HCT116 (cell line): ENCODE results near the gene ATL2.

Source experiments
- CEBPB ChIP-seq: IDR thresholded peaks from 2 replicates; pipeline ENCODE4 v1.6.1; 2012; ENCODE audit warnings: low read depth
- EGR1 ChIP-seq: IDR thresholded peaks from 2 replicates; pipeline ENCODE4 v1.6.1; 2012; ENCODE audit warnings: low read depth
- EZH2 ChIP-seq: fragments of 200-600 bp; sonication (generic); IDR thresholded peaks from 2 replicates; pipeline ENCODE4 v1.6.1; 2017; ENCODE audit warnings: antibody characterized with exemption, mixed run types
- FOSL1 ChIP-seq: IDR thresholded peaks from 2 replicates; pipeline ENCODE4 v1.6.1; 2012; ENCODE audit warnings: low read depth
- JUND ChIP-seq: IDR thresholded peaks from 2 replicates; pipeline ENCODE4 v1.6.1; 2012
- POLR2A ChIP-seq: IDR thresholded peaks from 2 replicates; pipeline ENCODE4 v1.7.0; 2011; ENCODE audit warnings: borderline replicate concordance; ENCODE audit not compliant: insufficient read depth, insufficient read length; ENCODE audit errors: extremely low read depth
- POLR2AphosphoS5 ChIP-seq: IDR thresholded peaks from 2 replicates; pipeline ENCODE4 v1.6.1; 2011; ENCODE audit warnings: mild to moderate bottlenecking, low read depth, low read length, moderate library complexity
- RAD21 ChIP-seq: IDR thresholded peaks from 2 replicates; pipeline ENCODE4 v1.6.1; 2012; ENCODE audit warnings: low read depth, mild to moderate bottlenecking
- SP1 ChIP-seq: IDR thresholded peaks from 2 replicates; pipeline ENCODE4 v1.6.1; 2012; ENCODE audit warnings: low read depth
- SRF ChIP-seq: IDR thresholded peaks from 2 replicates; pipeline ENCODE4 v1.6.1; 2012; ENCODE audit warnings: low read depth
- ZNF274 ChIP-seq: fragments of 200-500 bp; sonication (Bioruptor generic); IDR thresholded peaks from 2 replicates; pipeline ENCODE4 v1.6.1; 2014; ENCODE audit warnings: mild to moderate bottlenecking, low read depth, low read length, inconsistent platforms
- TF ChIP-seq, protein P1 (sequence below), 3 experiments: fragments of 200-600 bp in 1 of 3; sonication (generic) in 1 of 3; IDR thresholded peaks in 2 of 3; conservative IDR thresholded peaks in 1 of 3; 2 replicates each; pipeline ENCODE4 v1.5.1; 2012 to 2017; ENCODE audit warnings: low read depth in 2 of 3, low read length in 2 of 3, antibody characterized with exemption in 1 of 3, borderline replicate concordance in 1 of 3, control low read depth in 1 of 3, mild to moderate bottlenecking in 1 of 3, mixed read lengths in 1 of 3, mixed run types in 1 of 3, moderate library complexity in 1 of 3; ENCODE audit not compliant: insufficient read depth in 1 of 3
- TF ChIP-seq, protein P2 (sequence below): IDR thresholded peaks from 2 replicates; pipeline ENCODE4 v1.6.1; 2012; ENCODE audit warnings: low read depth

DNA sequence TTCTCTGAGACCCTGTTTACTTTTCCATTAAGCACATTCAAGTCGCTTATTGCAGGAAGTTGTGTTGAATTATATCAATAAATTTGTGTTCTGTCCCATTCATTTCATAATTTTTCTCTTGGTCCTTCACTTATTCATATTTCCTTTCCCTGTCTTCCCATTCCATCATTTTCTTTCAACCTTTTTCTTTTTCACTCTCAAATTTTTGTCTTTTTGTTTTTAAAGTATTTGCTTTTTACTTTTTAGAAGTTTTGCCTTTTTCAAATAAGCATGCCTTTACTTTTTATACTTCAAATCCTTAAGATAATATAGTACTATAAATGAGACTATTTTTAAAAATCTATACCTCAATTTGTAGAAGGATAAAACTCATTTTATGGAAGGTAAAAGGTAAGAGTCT, 120.5 kb downstream of the ATL2 start:
- TF ChIP-seq, protein P1, sequence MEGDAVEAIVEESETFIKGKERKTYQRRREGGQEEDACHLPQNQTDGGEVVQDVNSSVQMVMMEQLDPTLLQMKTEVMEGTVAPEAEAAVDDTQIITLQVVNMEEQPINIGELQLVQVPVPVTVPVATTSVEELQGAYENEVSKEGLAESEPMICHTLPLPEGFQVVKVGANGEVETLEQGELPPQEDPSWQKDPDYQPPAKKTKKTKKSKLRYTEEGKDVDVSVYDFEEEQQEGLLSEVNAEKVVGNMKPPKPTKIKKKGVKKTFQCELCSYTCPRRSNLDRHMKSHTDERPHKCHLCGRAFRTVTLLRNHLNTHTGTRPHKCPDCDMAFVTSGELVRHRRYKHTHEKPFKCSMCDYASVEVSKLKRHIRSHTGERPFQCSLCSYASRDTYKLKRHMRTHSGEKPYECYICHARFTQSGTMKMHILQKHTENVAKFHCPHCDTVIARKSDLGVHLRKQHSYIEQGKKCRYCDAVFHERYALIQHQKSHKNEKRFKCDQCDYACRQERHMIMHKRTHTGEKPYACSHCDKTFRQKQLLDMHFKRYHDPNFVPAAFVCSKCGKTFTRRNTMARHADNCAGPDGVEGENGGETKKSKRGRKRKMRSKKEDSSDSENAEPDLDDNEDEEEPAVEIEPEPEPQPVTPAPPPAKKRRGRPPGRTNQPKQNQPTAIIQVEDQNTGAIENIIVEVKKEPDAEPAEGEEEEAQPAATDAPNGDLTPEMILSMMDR (IDR thresholded peaks at IDR 0.05 in 2 of 3, conservative IDR thresholded peaks at IDR 0.05 in 1 of 3; ENCODE audit: borderline replicate concordance in 1 of 3, insufficient read depth in 1 of 3, low read depth in 2 of 3, low read length in 2 of 3): no peak
- TF ChIP-seq POLR2A (no peak), FOSL1 (no peak), POLR2AphosphoS5 (no peak), JUND (no peak), EZH2 (no peak), CEBPB (no peak), SP1 (no peak), SRF (no peak), RAD21 (no peak), EGR1 (no peak), ZNF274 (no peak)
- TF ChIP-seq, protein P2, sequence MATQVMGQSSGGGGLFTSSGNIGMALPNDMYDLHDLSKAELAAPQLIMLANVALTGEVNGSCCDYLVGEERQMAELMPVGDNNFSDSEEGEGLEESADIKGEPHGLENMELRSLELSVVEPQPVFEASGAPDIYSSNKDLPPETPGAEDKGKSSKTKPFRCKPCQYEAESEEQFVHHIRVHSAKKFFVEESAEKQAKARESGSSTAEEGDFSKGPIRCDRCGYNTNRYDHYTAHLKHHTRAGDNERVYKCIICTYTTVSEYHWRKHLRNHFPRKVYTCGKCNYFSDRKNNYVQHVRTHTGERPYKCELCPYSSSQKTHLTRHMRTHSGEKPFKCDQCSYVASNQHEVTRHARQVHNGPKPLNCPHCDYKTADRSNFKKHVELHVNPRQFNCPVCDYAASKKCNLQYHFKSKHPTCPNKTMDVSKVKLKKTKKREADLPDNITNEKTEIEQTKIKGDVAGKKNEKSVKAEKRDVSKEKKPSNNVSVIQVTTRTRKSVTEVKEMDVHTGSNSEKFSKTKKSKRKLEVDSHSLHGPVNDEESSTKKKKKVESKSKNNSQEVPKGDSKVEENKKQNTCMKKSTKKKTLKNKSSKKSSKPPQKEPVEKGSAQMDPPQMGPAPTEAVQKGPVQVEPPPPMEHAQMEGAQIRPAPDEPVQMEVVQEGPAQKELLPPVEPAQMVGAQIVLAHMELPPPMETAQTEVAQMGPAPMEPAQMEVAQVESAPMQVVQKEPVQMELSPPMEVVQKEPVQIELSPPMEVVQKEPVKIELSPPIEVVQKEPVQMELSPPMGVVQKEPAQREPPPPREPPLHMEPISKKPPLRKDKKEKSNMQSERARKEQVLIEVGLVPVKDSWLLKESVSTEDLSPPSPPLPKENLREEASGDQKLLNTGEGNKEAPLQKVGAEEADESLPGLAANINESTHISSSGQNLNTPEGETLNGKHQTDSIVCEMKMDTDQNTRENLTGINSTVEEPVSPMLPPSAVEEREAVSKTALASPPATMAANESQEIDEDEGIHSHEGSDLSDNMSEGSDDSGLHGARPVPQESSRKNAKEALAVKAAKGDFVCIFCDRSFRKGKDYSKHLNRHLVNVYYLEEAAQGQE: no peak
